HG03025 (cell line): Measurements from ENCODE around the gene XBP1.
"Not testable (repeated sequence)": the region's sequence is repeated elsewhere in the genome, so short reads cannot be mapped to it uniquely, and the experiment has no call there.

ENCODE experiments used
- ATAC-seq: cut with Tn5 transposase; IDR thresholded peaks from one replicate; pipeline ENCODE4 v1.9.1; 2021; ENCODE audit warnings: mild to moderate bottlenecking, moderate library complexity; ENCODE audit not compliant: unreplicated experiment, low FRiP score

Gene XBP1

DNA sequence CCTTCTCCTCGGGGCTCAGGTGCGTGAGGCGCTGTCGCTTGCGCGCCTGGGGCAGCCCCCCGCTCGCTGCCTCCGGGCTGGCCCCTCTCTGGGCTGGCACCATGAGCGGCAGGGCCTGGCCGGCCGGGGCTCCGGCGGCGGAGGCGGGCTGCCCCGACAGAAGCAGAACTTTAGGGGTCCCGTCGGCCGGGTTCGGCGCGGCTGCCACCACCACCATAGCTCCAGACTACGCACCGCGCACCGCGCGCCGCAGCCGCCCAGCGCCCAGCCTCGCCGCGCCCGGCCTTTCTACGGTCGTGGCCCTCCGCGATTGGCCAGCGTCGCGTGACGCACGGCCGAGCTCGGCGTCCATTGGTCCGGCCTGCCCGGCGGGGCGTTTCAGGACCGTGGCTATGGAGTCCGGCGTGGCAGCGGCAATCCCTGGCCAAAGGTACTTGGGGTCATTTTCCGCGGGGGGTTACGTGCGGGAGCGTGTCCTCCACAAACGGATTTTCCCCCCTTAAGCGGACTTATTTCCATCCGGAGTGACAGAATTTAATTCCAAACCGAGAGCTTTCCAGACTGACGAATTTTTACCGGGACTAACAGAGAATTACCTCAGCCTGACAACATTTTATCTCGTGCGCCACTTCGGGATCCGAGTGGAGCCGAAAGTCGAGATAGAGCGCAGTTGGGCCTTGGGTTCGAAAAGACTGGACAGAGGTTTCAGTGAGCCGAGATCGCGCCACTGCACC is at the start of gene XBP1:
TSS of gene XBP1 (minus strand) at position 262 of the 734 bp plus-strand sequence.
- ATAC-seq, result peak; percentile 74

DNA sequence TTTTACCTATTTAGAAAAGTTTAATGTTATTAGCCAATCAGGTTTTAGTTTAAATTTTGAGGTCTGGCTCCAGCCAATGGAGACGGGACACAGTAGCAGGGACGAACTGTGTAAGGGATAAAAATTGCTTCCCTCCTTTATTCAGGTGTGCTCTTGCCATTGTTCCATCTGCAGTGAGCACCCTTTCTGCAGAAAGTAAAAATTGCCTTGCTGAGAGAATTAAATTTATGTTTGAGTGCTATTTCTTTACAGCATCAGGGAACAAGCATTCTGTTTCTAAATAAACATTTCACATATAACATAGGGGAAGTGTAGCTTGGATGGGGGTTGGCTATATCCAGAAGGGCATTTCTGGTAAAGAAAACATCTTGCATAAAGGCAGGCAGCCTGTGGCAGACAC is 46.6 kb upstream of the XBP1 start:
- ATAC-seq, result no peak

GRCh38 chr22:28844277-28844676 is 43.9 kb upstream of the XBP1 start:
- not testable (repeated sequence) for ATAC-seq

DNA sequence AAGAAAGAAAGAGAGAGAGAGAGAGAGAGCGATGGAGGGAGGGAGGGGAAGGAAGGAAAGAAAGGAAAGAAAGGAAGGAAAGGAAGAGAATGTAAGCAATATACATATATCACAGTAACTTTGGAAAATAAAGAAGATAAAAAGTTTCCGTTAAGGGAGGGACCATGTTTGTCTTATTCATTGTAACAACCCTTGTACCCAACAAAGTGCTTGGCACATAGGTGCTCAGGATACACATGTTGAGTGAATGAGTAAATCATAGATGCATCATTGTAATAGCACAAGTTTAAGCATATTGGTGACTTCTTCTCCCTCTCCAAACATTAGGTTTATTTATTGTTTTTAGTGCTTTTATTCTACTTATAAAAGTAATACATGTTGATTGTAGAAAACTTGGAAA is 43.3 kb upstream of the XBP1 start:
- ATAC-seq, result no peak

DNA sequence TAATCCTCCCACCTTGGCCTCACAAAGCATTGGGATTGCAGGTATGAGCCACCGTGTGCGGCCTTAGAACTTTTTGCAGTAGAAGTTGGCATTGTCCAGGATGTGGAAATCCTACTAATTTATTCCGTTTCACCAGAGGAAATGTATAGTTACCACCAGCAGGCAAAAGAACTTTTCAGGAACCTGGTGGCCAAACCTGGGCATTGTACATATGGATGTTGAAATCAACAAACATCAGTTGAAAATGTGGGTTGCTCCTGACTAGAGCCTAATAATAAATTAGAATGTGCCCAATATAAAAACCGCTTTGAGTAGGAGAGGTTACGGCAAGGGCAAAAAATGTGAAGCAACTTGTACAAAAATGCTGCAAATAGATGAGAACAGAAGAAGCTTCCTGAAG is 40.7 kb upstream of the XBP1 start:
- ATAC-seq, result no peak

DNA sequence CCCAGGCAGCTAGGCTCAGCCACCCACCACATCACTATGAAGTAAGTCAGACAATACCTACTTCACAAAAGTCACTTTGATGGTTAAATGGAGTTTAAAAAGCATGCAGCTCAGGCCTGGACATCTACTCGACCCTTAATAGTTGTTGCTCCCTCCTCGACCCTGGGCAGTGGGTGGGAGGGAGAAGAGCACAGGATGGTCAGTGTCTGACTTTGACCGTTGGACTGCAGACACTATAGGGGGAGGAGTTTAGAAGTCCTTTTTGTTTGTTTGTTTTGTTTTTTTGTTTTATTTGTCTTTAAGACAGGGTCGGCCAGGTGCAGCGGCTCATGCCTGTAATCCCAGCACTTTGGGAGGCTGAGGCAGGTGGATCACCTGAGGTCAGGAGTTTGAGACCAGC is 38.6 kb upstream of the XBP1 start:
- ATAC-seq, result no peak

DNA sequence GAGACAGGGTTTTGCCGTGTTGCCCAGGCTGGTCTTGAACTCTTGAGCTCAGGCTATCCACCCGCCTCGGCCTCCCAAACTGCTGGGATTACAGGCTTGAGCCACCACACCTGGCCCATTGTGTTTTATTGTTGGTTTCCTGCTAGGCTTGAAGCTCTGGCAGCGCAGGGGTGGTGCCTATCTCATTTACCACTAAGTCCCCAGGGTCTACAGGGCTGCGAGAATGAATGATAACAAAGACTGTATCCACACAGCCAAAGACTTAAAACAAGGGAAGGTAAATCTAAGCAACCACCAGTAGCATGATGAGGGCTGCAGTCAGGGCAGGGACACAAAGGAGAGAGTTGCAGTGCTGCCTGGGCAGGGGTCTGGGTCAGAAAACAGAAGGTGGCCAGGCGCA is 37.3 kb upstream of the XBP1 start:
- no peak for ATAC-seq

DNA sequence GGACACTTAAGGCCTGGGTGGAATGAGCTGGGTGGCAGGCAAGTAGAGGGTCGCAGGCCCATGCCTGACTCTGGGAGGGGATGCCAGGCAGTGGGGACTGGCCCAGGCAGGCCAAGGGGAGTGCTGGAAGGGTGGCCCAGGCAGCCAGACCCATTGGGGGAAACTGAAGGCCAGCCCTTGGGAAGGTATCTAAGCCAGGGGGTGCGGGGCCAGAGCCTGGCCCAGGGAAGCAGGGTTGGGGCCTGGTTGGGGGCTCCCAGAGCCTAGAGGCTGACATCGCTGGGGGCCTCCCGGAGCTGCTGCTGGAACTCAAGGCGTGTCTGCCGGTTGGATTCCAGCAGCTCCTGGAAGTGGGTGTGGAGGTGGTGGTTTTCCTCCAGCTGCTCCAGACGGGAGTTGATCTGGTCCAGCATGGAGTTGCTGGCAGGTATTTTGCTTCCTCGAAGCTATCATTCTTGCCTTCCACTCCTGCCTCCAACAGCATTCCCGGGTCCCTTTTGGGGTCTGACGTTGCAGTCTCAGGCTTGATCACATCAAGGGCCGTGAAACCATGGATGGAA is 35.3 kb upstream of the XBP1 start:
- no peak for ATAC-seq

GRCh38 chr22:28833276-28833923 is 33.0 kb upstream of the XBP1 start:
- ATAC-seq, result no peak

DNA sequence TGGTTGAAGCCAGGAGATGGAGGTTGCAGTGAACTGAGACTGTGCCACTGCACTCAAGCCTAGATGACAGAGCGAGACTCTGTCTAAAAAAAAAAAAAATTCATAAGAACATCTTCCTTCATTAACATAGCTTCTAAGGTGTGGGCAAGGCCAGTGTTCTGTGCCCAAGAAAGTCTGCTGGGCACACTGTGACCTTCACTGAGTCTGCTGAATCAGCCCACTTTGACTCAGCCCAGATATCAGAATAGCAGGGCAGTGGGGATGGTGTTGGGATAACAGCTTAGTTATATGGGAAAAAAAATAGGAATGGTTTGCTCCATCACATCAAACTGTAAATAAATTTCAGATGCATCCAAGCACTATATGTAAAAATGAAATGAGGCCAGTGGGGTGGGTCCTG is 32.4 kb upstream of the XBP1 start:
- ATAC-seq, result no peak

GRCh38 chr22:28831140-28832072 is 31.0 kb upstream of the XBP1 start:
- no peak for ATAC-seq

- no peak for ATAC-seq
These were observed 30.1 kb upstream of the XBP1 start for GRCh38 chr22:28830441-28830840.

DNA sequence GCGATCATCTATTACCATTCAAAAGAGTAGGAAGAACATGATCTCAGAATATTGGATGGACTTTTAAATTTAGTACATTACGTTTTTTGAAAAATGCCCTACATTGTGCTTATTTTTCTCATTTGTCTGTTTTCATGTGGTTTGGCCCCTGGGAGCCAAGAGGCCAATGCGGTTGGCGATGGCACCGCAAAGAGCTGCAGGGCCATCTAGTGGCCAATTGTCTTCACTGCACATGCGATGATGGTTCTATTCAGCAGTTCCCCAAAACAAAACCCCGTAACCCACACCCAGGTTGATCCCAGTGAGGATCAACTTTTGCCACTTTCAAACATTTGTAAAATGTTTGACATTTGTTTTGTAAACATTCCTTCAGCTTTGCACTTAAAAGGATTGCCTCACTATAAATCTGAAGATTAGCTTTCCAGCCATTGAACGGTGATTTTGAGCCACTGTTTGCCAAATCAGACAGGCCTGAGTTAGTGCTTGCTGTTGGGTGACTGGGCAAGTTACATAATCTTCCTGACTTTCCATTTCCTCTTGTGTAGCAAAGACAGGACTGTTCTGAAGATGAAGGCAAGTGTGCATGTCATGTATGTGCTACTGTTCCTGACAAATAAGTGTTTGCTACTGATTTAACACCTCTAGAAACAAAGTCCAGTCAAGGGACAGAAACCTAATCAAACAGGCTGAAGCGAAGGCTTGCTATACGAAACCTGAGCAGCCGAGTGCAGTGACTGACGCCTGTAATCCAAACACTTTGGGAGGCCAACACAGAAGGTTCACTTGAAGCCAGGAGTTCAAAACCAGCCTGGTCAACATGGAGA is 29.2 kb upstream of the XBP1 start:
- ATAC-seq, result no peak

- no peak for ATAC-seq
These were observed 26.6 kb upstream of the XBP1 start for GRCh38 chr22:28826921-28827320.

GRCh38 chr22:28826430-28826829 is 26.1 kb upstream of the XBP1 start:
- ATAC-seq, result not testable (repeated sequence)

- ATAC-seq, result not testable (repeated sequence)
These were observed 24.1 kb upstream of the XBP1 start for GRCh38 chr22:28824455-28824854.

DNA sequence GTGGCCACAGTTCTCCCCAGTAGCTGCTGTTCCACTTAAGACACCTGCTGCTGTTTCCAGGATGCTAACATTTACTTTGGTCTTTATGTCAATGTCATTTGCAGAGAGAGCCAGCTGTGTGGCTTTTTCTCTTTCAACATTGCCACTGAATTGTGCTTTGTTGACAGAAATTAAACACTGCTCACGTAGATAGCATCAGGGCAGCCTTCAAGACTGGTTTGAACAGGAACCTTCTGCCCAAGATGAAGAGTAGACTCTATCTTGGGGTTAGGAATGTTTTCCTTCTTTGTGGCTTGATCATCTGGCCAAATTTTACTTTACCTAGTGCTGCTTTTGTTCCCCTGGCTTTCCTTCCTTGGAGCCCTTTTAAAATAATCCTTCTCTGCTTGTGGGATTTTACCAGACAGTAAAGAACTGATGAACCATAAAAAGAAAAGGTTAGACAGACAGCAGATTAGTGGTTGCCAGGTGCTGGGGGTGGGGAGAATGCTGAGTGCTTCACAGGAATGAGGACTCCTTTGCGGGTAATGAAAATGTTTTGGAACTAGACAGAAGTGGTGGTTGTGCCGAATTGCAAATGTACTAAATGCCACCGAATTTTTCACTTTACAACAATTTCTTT is 22.7 kb upstream of the XBP1 start:
- no peak for ATAC-seq

DNA sequence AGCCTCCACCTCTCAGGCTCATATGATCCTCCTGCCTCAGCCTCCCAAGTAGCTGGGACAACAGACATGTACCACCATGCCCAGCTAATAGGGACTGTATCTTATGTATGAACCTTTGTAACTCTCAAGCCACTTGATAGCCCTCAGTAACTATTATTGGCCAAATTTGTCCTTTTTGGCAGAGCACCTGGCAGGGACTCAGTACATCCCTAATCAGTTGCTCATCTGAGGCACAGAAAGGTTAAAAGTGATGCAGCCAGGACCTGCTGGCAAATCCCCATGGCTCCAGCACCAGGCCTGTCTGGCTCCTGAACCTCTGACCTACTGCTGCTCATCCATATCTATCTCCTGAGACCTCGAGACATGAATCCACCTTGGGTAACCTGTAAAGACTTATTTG is 21.1 kb upstream of the XBP1 start:
- no peak for ATAC-seq

GRCh38 chr22:28820885-28821284 is 20.5 kb upstream of the XBP1 start:
- ATAC-seq, result no peak
